Epidermal melanocyte (primary cell): ENCODE results near the gene YWHAE.
A peak's percentile ranks its signal among the peaks of the same experiment; 100 is the strongest.
"Not testable (repeated sequence)": the region's sequence is repeated elsewhere in the genome, so short reads cannot be mapped to it uniquely, and the experiment has no call there.

Source experiments
- DNase-seq: peaks from one replicate; pipeline ENCODE4 v3.0.0; 2011; ENCODE audit warnings: low spot score; ENCODE audit not compliant: insufficient read length

The YWHAE gene

GRCh38 chr17:1374431-1375177 is 25.4 kb downstream of the YWHAE start:
- DNase-seq: no peak

- DNase-seq: no peak
These were observed 26.2 kb downstream of the YWHAE start for GRCh38 chr17:1373707-1374237.

- no peak for DNase-seq
These were observed 27.4 kb downstream of the YWHAE start for GRCh38 chr17:1372618-1373017.

GRCh38 chr17:1371893-1372590 is 28.0 kb downstream of the YWHAE start:
- DNase-seq: no peak

- no peak for DNase-seq
These were observed 31.4 kb downstream of the YWHAE start for GRCh38 chr17:1368588-1368987.

- DNase-seq: no peak
These were observed 32.7 kb downstream of the YWHAE start for GRCh38 chr17:1367351-1367745.

GRCh38 chr17:1366234-1366633 is 33.8 kb downstream of the YWHAE start:
- DNase-seq: no peak

GRCh38 chr17:1365445-1366039 is 34.5 kb downstream of the YWHAE start:
- DNase-seq: peak; percentile 61

GRCh38 chr17:1362964-1363363 is 37.1 kb downstream of the YWHAE start:
- no peak for DNase-seq

- no peak for DNase-seq
These were observed 37.8 kb downstream of the YWHAE start for GRCh38 chr17:1362065-1362848.

GRCh38 chr17:1360975-1361374 is 39.0 kb downstream of the YWHAE start:
- DNase-seq: no peak

- DNase-seq: not testable (repeated sequence)
These were observed 39.7 kb downstream of the YWHAE start for GRCh38 chr17:1360315-1360714.

- DNase-seq: no peak
These were observed 46.0 kb downstream of the YWHAE start for GRCh38 chr17:1354030-1354429.

GRCh38 chr17:1352530-1352929 is 47.5 kb downstream of the YWHAE start:
- DNase-seq: not testable (repeated sequence)

GRCh38 chr17:1351971-1352370 is 48.1 kb downstream of the YWHAE start:
- no peak for DNase-seq

- no peak for DNase-seq
These were observed 48.7 kb downstream of the YWHAE start for GRCh38 chr17:1351275-1351674.

- no peak for DNase-seq
These were observed 52.3 kb downstream of the YWHAE start for GRCh38 chr17:1347589-1348323.

GRCh38 chr17:1344521-1344920 is 55.5 kb downstream of the YWHAE start:
- DNase-seq: no peak

GRCh38 chr17:1343554-1343953 is 56.5 kb downstream of the YWHAE start:
- no peak for DNase-seq

GRCh38 chr17:1340371-1340770 is 59.7 kb downstream of the YWHAE start:
- no peak for DNase-seq

GRCh38 chr17:1331708-1332107 is 68.3 kb downstream of the YWHAE start:
- no peak for DNase-seq
